DND-41 (cell line): ENCODE measurements around the gene GOLGA7B.

Source experiments
- EZH2 ChIP-seq: IDR thresholded peaks from 3 replicates; pipeline ENCODE4 v1.6.1; 2012; ENCODE audit warnings: borderline replicate concordance, low read depth, mild to moderate bottlenecking, moderate library complexity, low read length, inconsistent platforms; ENCODE audit not compliant: severe bottlenecking
- TF ChIP-seq, protein P1 (sequence below): IDR thresholded peaks from 2 replicates; pipeline ENCODE4 v1.5.1; 2012; ENCODE audit warnings: borderline replicate concordance, low read length, moderate library complexity, mild to moderate bottlenecking; ENCODE audit not compliant: poor library complexity, severe bottlenecking; ENCODE audit errors: extremely low read depth

DNA sequence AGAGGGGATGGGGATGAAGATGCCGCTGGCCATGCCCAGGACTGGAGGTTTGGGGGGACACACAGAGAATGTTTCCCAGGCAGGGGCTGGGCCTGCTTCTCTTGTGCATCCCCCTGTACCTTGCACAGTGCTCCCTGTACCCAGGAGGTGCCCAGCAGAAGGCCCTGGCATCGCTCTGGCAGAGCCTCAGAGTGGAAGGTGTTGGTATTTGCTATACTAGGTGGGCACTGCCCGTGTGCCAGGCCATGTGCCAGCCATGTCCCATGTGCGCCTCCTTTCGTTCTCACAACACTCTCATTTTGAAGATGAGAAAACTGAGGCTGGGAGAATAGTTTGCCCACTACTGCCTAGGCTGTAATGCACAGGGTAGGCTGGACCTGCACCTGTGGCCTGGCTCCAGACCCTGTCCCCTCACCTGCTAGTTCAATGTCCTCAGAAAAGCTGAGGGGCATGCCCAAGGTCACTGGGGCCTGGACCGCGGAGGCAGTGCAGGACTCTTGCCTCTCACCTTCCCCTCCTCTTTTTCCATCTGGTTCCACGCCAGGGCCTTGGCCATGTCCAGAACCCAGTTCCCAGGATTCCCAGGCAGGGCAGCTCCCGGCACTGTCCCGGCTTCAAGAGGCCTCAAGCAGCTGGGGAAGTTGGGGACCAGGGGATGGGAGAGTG lies 64.7 kb downstream of the GOLGA7B start:
- TF ChIP-seq, protein P1, sequence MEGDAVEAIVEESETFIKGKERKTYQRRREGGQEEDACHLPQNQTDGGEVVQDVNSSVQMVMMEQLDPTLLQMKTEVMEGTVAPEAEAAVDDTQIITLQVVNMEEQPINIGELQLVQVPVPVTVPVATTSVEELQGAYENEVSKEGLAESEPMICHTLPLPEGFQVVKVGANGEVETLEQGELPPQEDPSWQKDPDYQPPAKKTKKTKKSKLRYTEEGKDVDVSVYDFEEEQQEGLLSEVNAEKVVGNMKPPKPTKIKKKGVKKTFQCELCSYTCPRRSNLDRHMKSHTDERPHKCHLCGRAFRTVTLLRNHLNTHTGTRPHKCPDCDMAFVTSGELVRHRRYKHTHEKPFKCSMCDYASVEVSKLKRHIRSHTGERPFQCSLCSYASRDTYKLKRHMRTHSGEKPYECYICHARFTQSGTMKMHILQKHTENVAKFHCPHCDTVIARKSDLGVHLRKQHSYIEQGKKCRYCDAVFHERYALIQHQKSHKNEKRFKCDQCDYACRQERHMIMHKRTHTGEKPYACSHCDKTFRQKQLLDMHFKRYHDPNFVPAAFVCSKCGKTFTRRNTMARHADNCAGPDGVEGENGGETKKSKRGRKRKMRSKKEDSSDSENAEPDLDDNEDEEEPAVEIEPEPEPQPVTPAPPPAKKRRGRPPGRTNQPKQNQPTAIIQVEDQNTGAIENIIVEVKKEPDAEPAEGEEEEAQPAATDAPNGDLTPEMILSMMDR = no peak
- no peak for TF ChIP-seq EZH2
